ENCODE data around the gene PTGDS.

The PTGDS gene

GRCh38 chr9:136958473-136958872 is 18.8 kb upstream of the PTGDS start:
- H3K9me3 Mint-ChIP-seq: peaks cover 6% of the 10 kb centered on the region in 2 donors
- DNase-seq (no peak), ATAC-seq (replicated peaks) (no peak)
- peaks cover 13 to 16% of the 10 kb centered on the region in 2 donors for H3K27me3 Mint-ChIP-seq
- no peak overlapping the region for H3K27ac Mint-ChIP-seq
- no peak overlapping the region for H3K4me3 Mint-ChIP-seq
- H3K36me3 Mint-ChIP-seq: peaks cover 3 to 5% of the 10 kb centered on the region in 2 donors
- no peaks in the 10 kb centered on the region for H3K4me1 Mint-ChIP-seq

- H3K4me3 Mint-ChIP-seq: no peak overlapping the region
- ATAC-seq (replicated peaks) (no peak), DNase-seq (no peak)
- no peak overlapping the region for H3K27ac Mint-ChIP-seq
- peaks cover 6% of the 10 kb centered on the region in 2 donors for H3K9me3 Mint-ChIP-seq
- no peaks in the 10 kb centered on the region for H3K4me1 Mint-ChIP-seq
- H3K36me3 Mint-ChIP-seq: peaks cover 3 to 5% of the 10 kb centered on the region in 2 donors
- H3K27me3 Mint-ChIP-seq: peaks cover 13 to 16% of the 10 kb centered on the region in 2 donors
These were observed 18.1 kb upstream of the PTGDS start for GRCh38 chr9:136958898-136959850.

DNA sequence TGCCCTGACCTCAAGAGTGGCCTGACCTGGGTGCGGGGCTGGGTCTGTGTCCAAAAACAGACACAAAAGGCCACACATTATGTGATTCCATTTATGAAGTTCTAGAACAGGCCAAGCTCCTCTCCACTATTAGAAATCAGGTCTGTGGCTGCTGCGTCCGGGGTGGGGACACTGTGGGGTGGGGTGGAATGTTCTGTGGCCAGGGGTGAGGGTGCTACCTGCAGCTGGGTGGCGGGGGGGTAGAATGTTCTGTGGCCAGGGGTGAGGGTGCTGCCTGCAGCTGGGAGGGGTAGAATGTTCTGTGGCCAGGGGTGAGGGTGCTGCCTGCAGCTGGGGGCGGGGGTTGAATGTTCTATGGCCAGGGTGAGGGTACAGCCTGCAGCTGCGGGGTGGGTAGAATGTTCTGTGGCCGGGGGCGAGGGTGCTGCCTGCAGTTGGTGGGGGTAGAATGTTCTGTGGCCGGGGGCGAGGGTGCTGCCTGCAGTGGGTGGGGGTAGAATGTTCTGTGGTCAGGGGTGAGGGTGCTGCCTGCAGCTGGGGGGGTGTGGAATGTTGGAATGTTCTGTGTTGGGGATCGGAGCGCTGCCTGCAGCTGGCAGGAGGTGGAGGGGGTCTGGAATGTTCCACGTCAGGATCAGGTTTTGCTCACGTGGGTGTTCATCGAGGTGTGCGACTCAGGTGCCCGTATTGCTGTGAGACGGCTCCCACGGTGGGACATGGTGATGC is 16.9 kb upstream of the PTGDS start:
- no peak overlapping the region for H3K27ac Mint-ChIP-seq
- DNase-seq: no peak
- ATAC-seq (replicated peaks): no peak
- peaks cover 3 to 5% of the 10 kb centered on the region in 2 donors for H3K36me3 Mint-ChIP-seq
- H3K4me3 Mint-ChIP-seq: no peak overlapping the region
- H3K9me3 Mint-ChIP-seq: peaks cover 6% of the 10 kb centered on the region in 2 donors
- no peaks in the 10 kb centered on the region for H3K4me1 Mint-ChIP-seq
- H3K27me3 Mint-ChIP-seq: peaks cover 13 to 16% of the 10 kb centered on the region in 2 donors

DNA sequence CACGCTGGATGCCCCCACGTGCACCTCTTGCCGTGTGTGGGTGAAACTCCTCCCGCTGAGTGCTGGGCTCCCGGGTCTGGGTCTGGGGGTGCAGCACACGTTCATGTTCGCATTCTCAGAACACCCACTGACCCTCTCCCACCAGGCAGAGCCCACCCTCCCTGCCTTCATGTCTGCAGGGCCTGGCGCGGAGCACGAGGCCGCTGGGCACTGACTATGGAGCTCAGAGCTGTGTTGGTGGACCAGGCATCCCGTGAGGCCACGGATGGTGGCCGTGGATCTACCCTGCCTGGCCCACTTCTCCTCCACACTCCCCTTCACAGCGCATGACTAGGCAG is 16.4 kb upstream of the PTGDS start:
- no peak overlapping the region for H3K4me3 Mint-ChIP-seq

DNA sequence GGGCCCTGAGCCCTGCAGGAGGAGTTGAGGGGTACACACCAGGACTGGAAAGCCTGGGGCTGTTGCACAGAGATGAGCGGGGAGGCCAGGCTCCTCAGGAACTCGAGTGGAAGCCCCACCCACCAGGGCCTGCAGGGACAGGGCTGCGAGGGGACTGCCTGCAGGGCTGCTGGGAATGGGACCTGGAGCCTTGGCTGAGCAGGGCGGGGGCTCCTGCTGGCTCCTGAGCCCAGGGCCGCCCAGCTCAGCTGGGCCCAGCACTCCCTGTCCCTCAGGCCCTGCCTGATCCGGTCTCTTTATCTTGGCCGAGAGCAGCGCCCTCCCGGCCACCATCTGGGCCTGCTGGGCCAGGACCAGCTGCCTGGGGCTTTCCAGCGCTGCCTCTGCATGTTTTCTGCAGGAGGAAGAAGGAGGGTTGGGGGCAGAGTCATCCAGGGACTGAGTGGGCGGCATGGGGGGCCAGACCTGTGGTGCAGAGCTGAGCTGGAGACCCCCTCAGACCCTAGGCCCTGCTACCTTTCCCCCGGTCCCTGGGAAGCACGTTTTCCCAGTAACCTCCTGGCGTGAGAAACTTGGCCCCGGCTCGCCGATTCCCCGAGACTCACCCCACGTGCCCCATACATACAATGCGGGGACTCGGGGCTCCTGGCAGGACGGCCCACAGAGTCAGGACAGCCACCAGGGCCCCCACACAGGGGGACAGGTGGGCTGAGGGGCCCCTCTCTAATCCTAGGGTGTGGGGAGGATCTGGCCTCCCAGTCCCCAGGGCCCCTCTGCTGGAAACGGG is 15.8 kb upstream of the PTGDS start:
- DNase-seq (no peak), ATAC-seq (replicated peaks) (no peak)
- Mint-ChIP-seq H3K9me3 (peaks cover 4% of the 10 kb centered on the region in 2 donors), H3K4me1 (peaks cover 7 to 10% of the 10 kb centered on the region in 2 donors), H3K27me3 (peaks cover 20% of the 10 kb centered on the region in 2 donors), H3K27ac (no peak overlapping the region), H3K4me3 (no peak overlapping the region), H3K36me3 (peaks cover 3 to 4% of the 10 kb centered on the region in 2 donors)

More for the DNA sequence above, 16.4 kb upstream of the PTGDS start:
- Mint-ChIP-seq H3K36me3 (peaks cover 3 to 5% of the 10 kb centered on the region in 2 donors), H3K9me3 (peaks cover 6% of the 10 kb centered on the region in 2 donors), H3K4me1 (peaks cover 3 to 4% of the 10 kb centered on the region in 2 donors), H3K27me3 (peaks cover 17 to 20% of the 10 kb centered on the region in 2 donors), H3K27ac (no peak overlapping the region)
- ATAC-seq (replicated peaks) (no peak), DNase-seq (no peak)

DNA sequence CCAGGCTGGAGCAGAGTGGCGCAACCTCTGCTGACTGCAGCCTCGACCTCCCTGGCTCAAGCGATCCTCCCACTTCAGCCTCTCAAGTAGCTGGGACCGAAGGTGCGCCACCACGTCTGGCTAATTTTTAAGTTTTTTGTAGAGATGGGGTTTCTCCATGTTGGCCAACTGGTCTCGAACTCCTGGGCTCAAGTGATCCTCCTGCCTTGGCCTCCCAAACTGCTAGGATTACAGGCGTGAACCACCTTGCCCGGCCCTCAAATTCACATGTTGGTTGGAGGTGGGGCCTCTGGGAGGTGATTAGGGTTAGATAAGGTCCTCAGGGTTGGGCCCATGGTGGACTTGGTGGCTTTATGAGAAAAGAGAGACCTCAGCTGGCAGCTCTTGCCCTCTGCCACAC is 15.1 kb upstream of the PTGDS start:
- peaks cover 7 to 11% of the 10 kb centered on the region in 2 donors for H3K4me1 Mint-ChIP-seq
- no peak for DNase-seq
- H3K27ac Mint-ChIP-seq: no peak overlapping the region
- peaks cover 0 to 3% of the 10 kb centered on the region in 2 donors for H3K36me3 Mint-ChIP-seq
- no peaks in the 10 kb centered on the region for H3K9me3 Mint-ChIP-seq
- no peak for ATAC-seq (replicated peaks)
- peaks cover 18 to 20% of the 10 kb centered on the region in 2 donors for H3K27me3 Mint-ChIP-seq
- no peak overlapping the region for H3K4me3 Mint-ChIP-seq

DNA sequence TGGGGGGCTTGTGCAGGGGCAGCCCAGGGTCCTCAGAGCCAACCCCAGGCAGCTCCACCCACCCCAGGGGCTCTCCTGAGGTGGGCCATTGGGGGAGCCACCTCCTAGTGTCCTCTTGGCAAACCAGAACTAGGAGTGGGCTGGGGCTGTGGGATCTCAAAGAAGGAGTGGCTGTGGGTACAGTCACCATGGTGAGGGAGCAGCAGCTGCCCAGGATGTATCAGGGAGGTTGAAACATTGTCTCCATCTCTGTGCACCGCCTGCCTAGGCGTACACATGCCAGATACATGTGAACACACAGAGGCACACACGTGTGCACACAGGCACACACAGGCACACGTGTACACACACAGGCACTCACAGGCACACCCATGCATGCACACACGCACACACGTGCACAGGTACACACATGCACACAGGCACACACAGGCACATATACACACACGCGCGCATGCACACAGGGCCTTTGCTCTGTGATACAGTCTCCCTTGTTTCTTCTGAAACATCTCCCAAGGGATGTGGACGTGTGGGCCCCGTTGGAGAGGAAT is 14.5 kb upstream of the PTGDS start:
- peaks cover 0 to 3% of the 10 kb centered on the region in 2 donors for H3K36me3 Mint-ChIP-seq
- no peak overlapping the region for H3K27ac Mint-ChIP-seq
- ATAC-seq (replicated peaks) (no peak), DNase-seq (no peak)
- H3K4me1 Mint-ChIP-seq: peaks cover 7 to 11% of the 10 kb centered on the region in 2 donors
- no peak overlapping the region for H3K4me3 Mint-ChIP-seq
- H3K9me3 Mint-ChIP-seq: no peaks in the 10 kb centered on the region
- H3K27me3 Mint-ChIP-seq: peaks cover 20% of the 10 kb centered on the region in 2 donors

DNA sequence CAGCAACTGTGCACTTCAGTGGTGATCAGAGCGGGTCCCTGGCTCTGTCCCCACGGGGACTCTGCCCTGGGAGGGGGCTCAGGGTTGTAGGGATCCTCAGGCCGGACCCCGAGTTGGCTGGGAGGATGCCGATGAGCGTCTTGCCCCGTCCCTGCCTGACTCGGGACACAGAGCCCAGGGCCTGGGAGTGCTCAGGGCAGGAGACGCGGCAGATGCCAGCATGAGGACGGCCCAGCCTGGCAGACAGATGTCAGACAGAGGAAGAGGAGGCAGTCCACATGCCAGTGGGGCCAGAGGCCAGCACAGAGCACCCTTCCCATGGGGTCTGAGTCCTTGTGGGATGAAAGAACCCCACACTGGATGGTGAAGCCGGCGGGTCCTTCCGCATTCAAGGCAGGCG is 14.0 kb upstream of the PTGDS start:
- no peak for ATAC-seq (replicated peaks)
- H3K36me3 Mint-ChIP-seq: peaks cover 0 to 3% of the 10 kb centered on the region in 2 donors
- H3K4me1 Mint-ChIP-seq: peaks cover 7 to 11% of the 10 kb centered on the region in 2 donors
- peaks cover 20 to 24% of the 10 kb centered on the region in 2 donors for H3K27me3 Mint-ChIP-seq
- H3K4me3 Mint-ChIP-seq: no peak overlapping the region
- no peak for DNase-seq
- no peak overlapping the region for H3K27ac Mint-ChIP-seq
- no peaks in the 10 kb centered on the region for H3K9me3 Mint-ChIP-seq

DNA sequence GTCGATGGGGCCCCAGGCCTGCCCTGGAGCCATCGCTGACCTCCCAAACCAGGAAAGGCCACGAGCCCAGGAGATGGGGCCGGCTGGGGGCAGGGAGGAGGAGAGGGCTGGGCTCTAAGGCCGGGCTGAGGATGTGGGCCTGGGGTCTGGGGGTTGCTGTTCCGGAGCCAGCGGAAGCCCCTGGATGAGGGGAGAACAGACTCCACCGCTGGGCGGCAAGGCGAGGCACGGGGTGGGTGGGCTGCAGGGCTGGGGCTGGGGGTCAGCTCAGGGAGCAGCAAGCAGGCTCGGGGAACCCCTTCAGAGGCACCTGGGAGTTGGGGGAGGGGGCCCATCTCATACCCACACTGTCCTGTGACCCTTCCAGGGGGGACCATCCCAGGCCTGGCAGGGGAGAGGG is 13.6 kb upstream of the PTGDS start:
- Mint-ChIP-seq H3K4me1 (peaks cover 7 to 11% of the 10 kb centered on the region in 2 donors), H3K4me3 (no peak overlapping the region), H3K27ac (no peak overlapping the region), H3K27me3 (peaks cover 18 to 23% of the 10 kb centered on the region in 2 donors), H3K36me3 (peaks cover 0 to 2% of the 10 kb centered on the region in 2 donors), H3K9me3 (no peaks in the 10 kb centered on the region)
- DNase-seq (no peak), ATAC-seq (replicated peaks) (no peak)

DNA sequence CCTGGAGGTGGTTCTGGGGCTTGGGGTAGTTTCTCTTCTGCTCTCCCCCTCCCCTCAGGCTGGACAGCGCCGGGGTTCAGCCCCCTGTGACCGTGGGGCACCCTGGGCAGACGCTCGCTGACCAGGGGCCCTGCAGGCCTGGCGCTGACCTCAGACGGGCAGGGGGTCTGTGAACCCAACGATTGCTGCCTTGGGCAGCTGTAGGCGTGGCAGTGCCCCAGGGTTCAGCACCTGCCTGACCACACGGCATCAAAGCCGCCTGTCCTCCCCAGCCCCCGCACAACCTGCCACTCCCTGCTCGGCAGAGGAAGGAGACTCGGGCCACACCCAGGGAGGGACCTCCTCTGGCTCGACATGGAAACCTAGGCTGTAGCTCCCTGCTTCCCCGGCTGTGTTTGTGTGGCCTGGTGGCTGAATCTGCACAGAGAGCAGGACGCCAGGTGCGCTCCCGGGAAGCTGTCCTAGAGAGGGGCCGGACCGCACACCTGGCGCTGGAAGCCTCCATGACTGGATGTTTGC is 13.1 kb upstream of the PTGDS start:
- Mint-ChIP-seq H3K4me1 (peaks cover 7 to 11% of the 10 kb centered on the region in 2 donors), H3K27ac (no peak overlapping the region), H3K36me3 (no peaks in the 10 kb centered on the region), H3K9me3 (no peaks in the 10 kb centered on the region), H3K4me3 (no peak overlapping the region), H3K27me3 (peaks cover 13 to 20% of the 10 kb centered on the region in 2 donors)
- ATAC-seq (replicated peaks) (no peak), DNase-seq (no peak)

DNA sequence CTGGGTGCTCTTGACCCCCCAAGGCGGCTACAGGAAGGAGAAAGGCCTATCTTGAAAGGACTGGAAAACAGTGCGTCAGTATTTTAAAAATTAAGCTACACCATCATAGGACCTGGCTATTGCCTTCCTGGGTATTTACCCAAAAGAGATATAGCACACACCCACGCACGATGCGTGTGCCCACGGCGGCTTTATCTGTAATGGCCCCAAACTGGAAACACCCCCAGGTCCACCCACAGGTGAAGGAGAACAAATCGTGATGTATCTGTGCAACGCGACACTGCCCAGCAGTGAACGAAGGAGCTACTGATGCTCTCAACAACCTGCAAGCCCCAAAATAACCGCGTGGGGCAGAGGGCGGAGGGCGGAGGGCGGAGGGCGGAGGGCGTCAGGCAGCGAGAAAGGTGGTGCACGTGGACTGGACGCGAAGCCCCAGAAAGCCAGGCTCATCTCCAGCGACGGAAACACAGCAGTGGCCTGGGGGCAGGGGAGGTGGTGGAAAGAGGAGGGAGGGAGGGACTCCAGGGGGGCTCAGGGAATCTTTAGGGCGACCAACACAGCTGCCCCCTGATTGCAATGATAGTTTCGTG is 12.4 kb upstream of the PTGDS start:
- no peak overlapping the region for H3K27ac Mint-ChIP-seq
- H3K4me3 Mint-ChIP-seq: no peak overlapping the region
- peaks cover 14 to 24% of the 10 kb centered on the region in 2 donors for H3K27me3 Mint-ChIP-seq

GRCh38 chr9:136965771-136966484 is 11.4 kb upstream of the PTGDS start:
- ATAC-seq (replicated peaks): peak in 1 of 2 donors; percentile 76
- H3K27me3 Mint-ChIP-seq: peaks cover 18 to 31% of the 10 kb centered on the region in 2 donors

More for the DNA sequence above, 12.4 kb upstream of the PTGDS start:
- H3K4me1 Mint-ChIP-seq: peaks cover 7 to 11% of the 10 kb centered on the region in 2 donors
- DNase-seq: no peak
- no peaks in the 10 kb centered on the region for H3K36me3 Mint-ChIP-seq
- ATAC-seq (replicated peaks): no peak
- no peaks in the 10 kb centered on the region for H3K9me3 Mint-ChIP-seq

More at GRCh38 chr9:136965771-136966484, 11.4 kb upstream of the PTGDS start:
- peak overlapping the region; percentile 16 for H3K27ac Mint-ChIP-seq
- H3K4me3 Mint-ChIP-seq: peak overlapping the region in 1 of 2 donors; percentile 61
- no peak for DNase-seq
- H3K4me1 Mint-ChIP-seq: peaks cover 8 to 11% of the 10 kb centered on the region in 2 donors
- no peaks in the 10 kb centered on the region for H3K9me3 Mint-ChIP-seq
- H3K36me3 Mint-ChIP-seq: no peaks in the 10 kb centered on the region
